GM12891 (cell line): ENCODE data around the gene MGAM2.

Experiments
- POLR2A ChIP-seq: IDR thresholded peaks from 2 replicates; pipeline ENCODE4 v1.6.1; 2011; ENCODE audit warnings: low read depth, low read length, control low read depth
- POLR2AphosphoS5 ChIP-seq: IDR thresholded peaks from 2 replicates; pipeline ENCODE4 v1.6.1; 2011; ENCODE audit warnings: low read depth, low read length, control low read depth
- POU2F2 ChIP-seq: IDR thresholded peaks from 2 replicates; pipeline ENCODE4 v1.6.1; 2011; ENCODE audit warnings: low read depth, mild to moderate bottlenecking, control low read depth, low read length, moderate library complexity
- TAF1 ChIP-seq: IDR thresholded peaks from 2 replicates; pipeline ENCODE4 v1.6.1; 2011; ENCODE audit warnings: low read depth, low read length, control low read depth

DNA sequence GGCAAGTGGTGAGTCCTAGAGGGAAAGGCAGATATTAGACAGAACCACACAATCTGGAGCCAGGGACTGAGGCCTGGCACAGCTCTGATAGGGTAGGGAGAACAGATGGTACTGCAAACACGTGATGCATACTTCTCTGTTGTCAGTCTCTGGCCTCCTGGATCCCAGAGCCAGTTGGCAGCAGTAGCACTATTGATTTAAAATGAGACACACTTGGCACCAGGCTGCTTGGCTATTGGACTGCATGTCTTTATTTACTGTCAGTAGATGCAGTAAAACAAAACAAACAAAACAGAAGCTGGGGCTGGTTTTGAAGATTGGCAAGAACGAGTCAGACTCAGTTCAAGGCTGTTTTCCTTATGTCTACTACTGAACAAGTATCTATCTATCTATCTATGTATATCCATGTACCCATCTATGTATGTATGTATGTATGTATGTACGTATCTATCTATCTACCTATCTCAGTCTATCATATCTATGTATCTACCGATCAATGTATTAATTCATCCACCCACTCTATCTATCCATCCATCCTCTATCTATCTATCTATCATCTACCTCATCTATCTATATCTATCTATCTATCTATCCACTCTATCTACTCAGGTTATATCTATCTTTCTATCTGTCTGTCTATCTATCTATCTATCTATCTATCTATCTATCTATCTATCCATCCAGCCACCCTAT lies 23.4 kb upstream of the MGAM2 start:
- no peak for TF ChIP-seq POU2F2
- no peak for TF ChIP-seq POLR2AphosphoS5
- no peak for TF ChIP-seq POLR2A
- no peak for TF ChIP-seq TAF1
